Right lobe of liver (tissue), 6 donors: Measurements from ENCODE around the gene LILRA6. TPM values are rescaled to one million over a fixed set of nuclear protein-coding genes. Genes with fewer than 3 reads are reported as not detected.
A peak's percentile ranks its signal among the peaks of the same experiment; 100 is the strongest.
"Not testable (repeated sequence)": the region's sequence is repeated elsewhere in the genome, so short reads cannot be mapped to it uniquely, and the experiment has no call there.

Experiments used
- ATAC-seq, 4 donors: fragments of 200-7000 bp; cut with Tn5 transposase; one replicate each; pipeline ENCODE4 v1.9.1; 2020; ENCODE audit warnings: mild to moderate bottlenecking in 4 of 4, moderate library complexity in 4 of 4
- DNase-seq, 3 donors: peaks; one replicate each; pipeline ENCODE4 v3.0.0-alpha.2; 2020
- H3K27ac ChIP-seq, 3 donors: fragments of 200-600 bp; one replicate each; pipeline ENCODE4 v1.8.0; 2022
- H3K27me3 ChIP-seq, 2 donors: fragments of 200-600 bp; one replicate each; pipeline ENCODE4 v1.8.0; 2022
- H3K36me3 ChIP-seq, 4 donors: fragments of 200-600 bp; sonication (generic) in 1 of 4; one replicate each; pipeline versions ENCODE4 v1.5.1 to v1.8.0; 2017 to 2022; ENCODE audit warnings: control low read depth in 1 of 4
- H3K4me1 ChIP-seq, 4 donors: fragments of 200-600 bp; sonication (generic) in 1 of 4; one replicate each; pipeline versions ENCODE4 v1.5.1 to v1.8.0; 2017 to 2022; ENCODE audit warnings: control low read depth in 1 of 4
- H3K4me3 ChIP-seq, 3 donors: fragments of 200-600 bp; one replicate each; pipeline ENCODE4 v1.8.0; 2022
- H3K9me3 ChIP-seq, 4 donors: fragments of 200-600 bp; sonication (generic) in 1 of 4; one replicate each; pipeline versions ENCODE4 v1.5.1 to v1.8.0; 2017 to 2022; ENCODE audit warnings: control low read depth in 1 of 4
- CTCF ChIP-seq, 4 donors: fragments of 200-600 bp in 3 of 4; fragments of 450-650 bp in 1 of 4; IDR thresholded peaks; one replicate each; pipeline versions ENCODE4 v1.5.1 to v1.8.0; 2016 to 2022; ENCODE audit warnings: antibody characterized with exemption in 4 of 4, mild to moderate bottlenecking in 2 of 4
- POLR2A ChIP-seq: fragments of 450-650 bp; IDR thresholded peaks from one replicate; pipeline ENCODE4 v1.6.1; 2017; ENCODE audit warnings: antibody characterized with exemption, mild to moderate bottlenecking
- WGBS: methylation state at CpG from one replicate; pipeline ENCODE4 v1.1.6; 2018; ENCODE audit warnings: low coverage, low lambda C conversion rate; ENCODE audit not compliant: insufficient coverage; ENCODE audit errors: missing lambda C conversion rate; 5-methylcytosine and 5-hydroxymethylcytosine counted together
- intact Hi-C, 2 donors: fragments of 100-400 bp; cut with DNase I; formaldehyde crosslinking; loops; one replicate each; pipeline versions ENCODE4 v1.11.2 to v1.14.1; 2022
- total RNA-seq, 6 experiments: library from RNA; depleted of rRNA in 2 of 6; stranded (reverse); fragments of >200 nt in 2 of 6; fragmentation: NEBNext Ultra II Directional in 3 of 6; extraction: Animal tissue kit (Norgen Biotek cat#: 25700) in 3 of 6; gene quantifications; one replicate each; pipeline versions ENCODE4 v1.1.0 to v1.2.4, GENCODE V29; 2016 to 2023
- donor health status: DM: no; HTN: yes; CAD: no.
- donor health status: DM: no; HTN: no; CAD: no.
- donor health status: DM: no; HTN: no; CAD: no.
- donor health status: DM: no; HTN: yes; CAD: no.
- donor health status: DM: no; HTN: yes; CAD: no.

Gene LILRA6
- total RNA-seq, 6 experiments from 2014 or later, result 0.61 to 4.9 (median 0.98) TPM

DNA sequence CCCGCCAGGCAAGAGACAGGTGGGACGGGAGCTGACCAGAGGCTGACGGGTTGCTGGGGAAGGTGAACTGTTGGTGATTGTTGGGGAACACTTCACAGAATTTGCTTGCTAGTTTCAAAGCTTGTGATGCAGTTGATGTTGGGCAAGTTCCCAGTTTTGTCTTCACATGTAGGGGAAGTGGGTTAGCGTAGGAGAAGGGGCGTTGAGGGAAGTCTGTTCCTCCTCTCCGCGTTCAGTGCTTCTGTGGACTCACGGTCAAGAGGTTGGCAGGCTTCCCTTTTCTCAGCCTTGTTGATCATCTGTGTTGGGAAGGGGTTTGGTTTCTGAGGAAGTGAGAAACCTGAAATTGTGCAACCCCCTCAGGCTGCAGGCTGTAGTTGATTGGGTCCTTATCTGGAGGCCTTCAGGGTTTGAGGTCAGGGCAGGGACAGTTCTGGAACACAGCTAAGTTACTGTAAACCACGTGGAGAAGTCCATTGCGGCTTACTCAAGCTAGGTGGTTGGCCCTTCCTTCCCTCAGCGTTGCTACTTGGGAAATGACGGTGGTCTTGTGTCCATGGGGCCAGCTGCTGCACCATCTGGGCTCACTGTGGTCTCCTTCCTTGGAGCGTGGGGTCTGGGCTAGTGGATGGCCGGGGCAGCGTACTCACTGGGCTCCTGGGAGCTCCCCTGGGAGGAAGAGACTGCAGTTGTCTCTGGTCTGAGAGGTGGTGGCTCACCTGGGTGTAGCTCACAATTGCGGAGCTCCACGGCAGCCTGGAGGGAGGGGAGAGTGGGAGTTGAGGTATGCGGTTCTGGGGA lies 34.4 kb downstream of the LILRA6 start:
- TF ChIP-seq POLR2A (peak; percentile 45), CTCF (IDR thresholded peaks at IDR 0.05) (no peak)
- Histone ChIP-seq H3K27me3 (no peaks in the 10 kb centered on the region), H3K27ac (peak overlapping the region; percentile 86 to 98 (median 91)), H3K36me3 (peaks cover 12 to 48% (median 30%) of the 10 kb centered on the region in 4 donors), H3K4me3 (no peak overlapping the region), H3K9me3 (no peaks in the 10 kb centered on the region), H3K4me1 (peaks cover 0 to 81% (median 46%) of the 10 kb centered on the region in 4 donors)
- peak; percentile 37 to 50 (median 43) for ATAC-seq
- DNase-seq, result peak; percentile 62 to 77 (median 74)
- intact Hi-C loops, result no loop called here
- 29% methylated on average over 11 of the region's 18 CpGs for WGBS

DNA sequence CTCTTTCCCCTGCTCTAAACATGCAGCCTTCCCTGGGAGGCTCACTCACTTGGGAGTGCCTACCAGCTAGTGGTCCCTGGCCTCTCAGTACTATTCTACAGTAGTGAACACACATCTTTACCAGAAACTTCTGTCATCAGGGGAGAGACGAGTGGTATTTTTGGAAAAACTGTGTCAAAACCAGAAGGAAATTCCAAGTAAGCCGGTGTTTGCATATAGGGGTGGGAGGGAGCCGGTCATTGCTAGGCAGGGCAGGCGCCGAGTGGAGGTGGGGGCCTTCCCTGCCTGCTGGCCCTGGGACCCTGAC lies 35.0 kb downstream of the LILRA6 start:
- ATAC-seq, result no peak
- Histone ChIP-seq H3K9me3 (no peaks in the 10 kb centered on the region), H3K27ac (peak overlapping the region; percentile 78 to 98 (median 86)), H3K36me3 (peaks cover 12 to 54% (median 31%) of the 10 kb centered on the region in 4 donors), H3K4me3 (no peak overlapping the region), H3K27me3 (no peaks in the 10 kb centered on the region), H3K4me1 (peaks cover 0 to 86% (median 48%) of the 10 kb centered on the region in 4 donors)
- WGBS, result 36% methylated on average over 5 of the region's 5 CpGs
- no peak for DNase-seq
- intact Hi-C loops, result no loop called here
- no peak for TF ChIP-seq CTCF (IDR thresholded peaks at IDR 0.05)
- no peak for TF ChIP-seq POLR2A

- peak overlapping the region; percentile 78 to 98 (median 86) for H3K27ac ChIP-seq
- H3K36me3 ChIP-seq, result peaks cover 16 to 58% (median 33%) of the 10 kb centered on the region in 4 donors
- peak in 1 of 3 donors; percentile 37 for DNase-seq
Observed at GRCh38 chr19:54207193-54207592, 35.4 kb downstream of the LILRA6 start.

DNA sequence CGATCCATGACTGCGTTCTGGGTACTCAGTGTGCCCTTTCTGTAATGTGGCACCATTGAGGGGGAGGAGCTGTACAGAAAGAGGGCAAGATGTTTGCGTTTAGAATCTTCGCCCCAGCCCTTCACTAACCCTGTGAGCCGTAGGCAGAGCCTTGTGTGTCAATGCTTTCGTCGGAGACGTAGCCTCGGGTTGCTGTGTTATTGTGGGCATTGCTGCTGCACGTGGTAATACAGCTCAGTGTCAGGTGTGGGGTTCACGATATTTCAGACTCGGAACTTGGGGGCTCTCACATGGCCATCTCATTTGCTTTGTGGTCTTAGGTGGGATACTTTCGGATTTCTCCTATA lies 35.8 kb downstream of the LILRA6 start:
- Histone ChIP-seq H3K9me3 (no peaks in the 10 kb centered on the region), H3K27ac (peak overlapping the region; percentile 78 to 98 (median 86)), H3K4me1 (peaks cover 0 to 94% (median 53%) of the 10 kb centered on the region in 4 donors), H3K4me3 (peak overlapping the region in 1 of 3 donors; percentile 18), H3K27me3 (no peaks in the 10 kb centered on the region), H3K36me3 (peaks cover 17 to 62% (median 36%) of the 10 kb centered on the region in 4 donors)
- DNase-seq, result no peak
- intact Hi-C loops, result no loop called here
- no peak for TF ChIP-seq POLR2A
- TF ChIP-seq CTCF (IDR thresholded peaks at IDR 0.05), result no peak
- WGBS, result 73% methylated on average over 9 of the region's 13 CpGs
- ATAC-seq, result no peak

More at GRCh38 chr19:54207193-54207592, 35.4 kb downstream of the LILRA6 start:
- intact Hi-C loops, H3K27me3 ChIP-seq, H3K4me3 ChIP-seq, H3K9me3 ChIP-seq, ATAC-seq: not testable (repeated sequence)
- peaks cover 0 to 90% (median 51%) of the 10 kb centered on the region in 4 donors for H3K4me1 ChIP-seq
- 73% methylated on average over 19 of the region's 23 CpGs for WGBS
